Type B pancreatic cell (in vitro differentiated cells): ENCODE data around the gene PKIG. TPM values are rescaled to one million over a fixed set of nuclear protein-coding genes. Genes with fewer than 3 reads are reported as not detected.

Experiments
- DNase-seq: peaks from one replicate; pipeline ENCODE4 v3.0.0; 2021; ENCODE audit warnings: mixed read lengths; ENCODE audit not compliant: unreplicated experiment; ENCODE audit errors: extremely low spot score
- H3K27ac Mint-ChIP-seq: 2 replicates; pipeline ENCODE4 v1.8.0; 2021; ENCODE audit warnings: mild to moderate bottlenecking, mixed read lengths
- H3K27me3 Mint-ChIP-seq: 2 replicates; pipeline ENCODE4 v1.8.0; 2021; ENCODE audit warnings: mixed read lengths
- H3K36me3 Mint-ChIP-seq: 2 replicates; pipeline ENCODE4 v1.8.0; 2021; ENCODE audit warnings: mixed read lengths
- H3K4me1 Mint-ChIP-seq: one replicate; pipeline ENCODE4 v1.8.0; 2021; ENCODE audit warnings: mixed read lengths; ENCODE audit not compliant: unreplicated experiment
- H3K4me3 Mint-ChIP-seq: 2 replicates; pipeline ENCODE4 v1.8.0; 2021; ENCODE audit warnings: mild to moderate bottlenecking, mixed read lengths
- H3K9me3 Mint-ChIP-seq: 2 replicates; pipeline ENCODE4 v1.8.0; 2021; ENCODE audit warnings: mixed read lengths
- CTCF ChIP-seq: fragments of 200-600 bp; sonication (generic); conservative IDR thresholded peaks from 2 replicates; pipeline ENCODE4 v1.5.0; 2021; ENCODE audit warnings: antibody characterized with exemption, mild to moderate bottlenecking
- total RNA-seq: library from RNA; stranded (reverse); gene quantifications from 2 replicates; pipeline ENCODE4 v1.2.1, GENCODE V29; 2021; ENCODE audit warnings: low replicate concordance

PKIG gene
- total RNA-seq, 1 donor from 2014 or later = 24.3 TPM

DNA sequence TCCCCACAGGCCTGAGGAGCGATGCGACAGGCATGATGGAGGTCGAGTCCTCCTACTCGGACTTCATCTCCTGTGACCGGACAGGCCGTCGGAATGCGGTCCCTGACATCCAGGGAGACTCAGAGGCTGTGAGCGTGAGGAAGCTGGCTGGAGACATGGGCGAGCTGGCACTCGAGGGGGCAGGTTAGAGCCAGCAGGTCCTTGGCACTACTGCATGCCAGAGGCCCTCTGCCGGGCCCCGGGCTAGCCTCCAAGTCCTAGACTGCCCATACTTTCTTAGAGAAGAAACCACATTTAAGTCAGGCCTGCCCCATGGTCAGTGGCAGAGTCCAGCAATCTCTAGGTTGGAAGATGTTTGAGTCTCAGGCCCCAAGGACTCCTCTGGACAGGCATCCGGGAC is 32.1 kb downstream of the PKIG start:
- no peak for TF ChIP-seq CTCF
- no peaks in the 10 kb centered on the region for H3K9me3 Mint-ChIP-seq
- H3K4me1 Mint-ChIP-seq = peaks cover 9% of the 10 kb centered on the region
- no peak for DNase-seq
- no peaks in the 10 kb centered on the region for H3K27me3 Mint-ChIP-seq
- H3K27ac Mint-ChIP-seq = no peak overlapping the region
- H3K4me3 Mint-ChIP-seq = no peak overlapping the region
- H3K36me3 Mint-ChIP-seq = peaks cover 11% of the 10 kb centered on the region

DNA sequence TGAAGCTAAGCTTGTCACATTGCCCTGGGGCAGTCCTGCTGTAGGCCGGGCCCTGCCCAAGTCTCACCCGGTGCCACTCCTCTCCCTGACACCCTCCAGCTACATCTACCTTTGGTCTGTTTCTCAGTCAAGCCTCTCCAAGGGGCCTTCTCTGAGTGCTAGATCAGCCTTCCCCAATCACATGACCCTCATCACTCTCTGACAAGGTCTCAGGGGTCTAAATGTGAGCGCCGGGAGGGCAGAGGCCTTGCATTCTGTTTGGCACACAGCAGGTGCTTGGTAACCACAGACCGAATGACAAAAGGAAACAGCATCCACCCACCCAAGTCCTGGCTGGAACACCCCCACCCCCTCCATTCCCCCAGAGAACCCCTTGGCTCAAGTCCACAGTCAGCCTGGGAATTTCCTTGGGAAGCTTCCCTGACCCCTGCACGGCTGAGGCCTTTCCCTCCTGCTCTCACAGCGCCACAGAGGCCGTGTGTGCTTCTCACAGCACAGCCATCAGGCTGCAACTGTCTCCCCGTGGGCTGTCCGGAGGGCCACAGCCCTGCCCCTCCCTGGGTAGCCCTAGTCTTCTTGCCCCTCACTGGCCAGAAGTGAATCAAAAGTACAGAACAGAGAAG is 32.9 kb downstream of the PKIG start:
- Mint-ChIP-seq H3K27ac (peak overlapping the region; percentile 37), H3K27me3 (no peaks in the 10 kb centered on the region), H3K4me1 (peaks cover 5% of the 10 kb centered on the region), H3K36me3 (peaks cover 14% of the 10 kb centered on the region), H3K9me3 (no peaks in the 10 kb centered on the region), H3K4me3 (no peak overlapping the region)
- DNase-seq = no peak
- TF ChIP-seq CTCF = no peak

GRCh38 chr20:44615876-44616603 is 33.7 kb downstream of the PKIG start:
- H3K4me1 Mint-ChIP-seq = peaks cover 5% of the 10 kb centered on the region
- peak overlapping the region; percentile 64 for H3K27ac Mint-ChIP-seq
- no peak for DNase-seq
- H3K27me3 Mint-ChIP-seq = no peaks in the 10 kb centered on the region
- H3K36me3 Mint-ChIP-seq = peaks cover 14% of the 10 kb centered on the region
- no peaks in the 10 kb centered on the region for H3K9me3 Mint-ChIP-seq
- no peak overlapping the region for H3K4me3 Mint-ChIP-seq
- TF ChIP-seq CTCF = no peak

DNA sequence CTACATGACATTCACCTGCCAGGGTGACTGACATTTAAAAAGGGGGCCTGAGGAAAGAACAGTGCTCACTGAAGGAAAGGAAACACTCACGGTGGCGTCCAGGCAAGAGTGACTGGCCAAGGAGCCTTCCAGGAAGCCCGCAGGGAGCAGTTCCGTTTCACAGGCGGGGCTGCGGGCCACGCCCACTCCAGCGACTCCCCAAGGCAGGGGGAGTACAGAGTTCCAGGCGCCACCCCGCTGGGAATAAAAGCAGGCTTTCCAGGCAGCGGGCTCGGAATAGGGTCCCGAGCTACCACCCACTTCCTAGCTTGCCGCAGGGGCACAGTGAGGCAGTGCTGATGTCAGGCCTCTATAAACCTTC is 34.2 kb downstream of the PKIG start:
- Mint-ChIP-seq H3K27me3 (no peaks in the 10 kb centered on the region), H3K36me3 (peaks cover 17% of the 10 kb centered on the region), H3K4me3 (no peak overlapping the region), H3K27ac (peak overlapping the region; percentile 64), H3K4me1 (peaks cover 5% of the 10 kb centered on the region), H3K9me3 (no peaks in the 10 kb centered on the region)
- DNase-seq = no peak
- TF ChIP-seq CTCF = no peak

DNA sequence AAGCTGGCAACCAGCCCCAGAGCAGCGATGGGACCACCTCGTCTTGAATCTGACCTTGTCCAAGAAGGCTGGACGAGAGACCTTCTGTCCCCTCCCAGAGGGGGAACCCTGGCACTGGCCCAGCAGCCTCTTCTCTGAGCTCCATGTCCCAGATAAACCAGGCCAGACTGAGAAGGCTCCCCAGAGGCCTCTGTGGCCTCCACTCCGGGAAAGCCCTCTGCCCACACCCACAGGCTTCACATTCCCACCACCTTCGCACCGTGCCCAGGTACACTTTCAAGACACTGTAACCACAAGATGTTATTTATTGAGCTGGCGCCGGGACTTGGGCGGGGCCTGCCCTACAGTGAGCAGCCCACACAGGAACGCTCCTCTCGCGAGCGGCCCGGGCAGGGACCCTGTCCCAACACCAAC is 35.9 kb downstream of the PKIG start:
- Mint-ChIP-seq H3K4me1 (peaks cover 5% of the 10 kb centered on the region), H3K27ac (no peak overlapping the region), H3K27me3 (no peaks in the 10 kb centered on the region), H3K36me3 (peaks cover 18% of the 10 kb centered on the region), H3K4me3 (no peak overlapping the region), H3K9me3 (no peaks in the 10 kb centered on the region)
- no peak for DNase-seq
- TF ChIP-seq CTCF = no peak
